ENCODE data around the gene ANG. TPM values are rescaled to one million over a fixed set of nuclear protein-coding genes. Genes with fewer than 3 reads are reported as not detected.
"Not testable (repeated sequence)": the region's sequence is repeated elsewhere in the genome, so short reads cannot be mapped to it uniquely, and the experiment has no call there.

Gene ANG
- total RNA-seq, 1 donor from 2014 or later: 0.98 TPM

GRCh38 chr14:20734430-20734806, 45.9 kb downstream of the ANG start:
- intact Hi-C loops (cut with micrococcal nuclease): no loop called here

GRCh38 chr14:20738292-20738691, 49.7 kb downstream of the ANG start:
- intact Hi-C loops (cut with micrococcal nuclease): not testable (repeated sequence)

GRCh38 chr14:20742132-20742531, 53.6 kb downstream of the ANG start:
- intact Hi-C loops (cut with micrococcal nuclease): no loop called here

DNA sequence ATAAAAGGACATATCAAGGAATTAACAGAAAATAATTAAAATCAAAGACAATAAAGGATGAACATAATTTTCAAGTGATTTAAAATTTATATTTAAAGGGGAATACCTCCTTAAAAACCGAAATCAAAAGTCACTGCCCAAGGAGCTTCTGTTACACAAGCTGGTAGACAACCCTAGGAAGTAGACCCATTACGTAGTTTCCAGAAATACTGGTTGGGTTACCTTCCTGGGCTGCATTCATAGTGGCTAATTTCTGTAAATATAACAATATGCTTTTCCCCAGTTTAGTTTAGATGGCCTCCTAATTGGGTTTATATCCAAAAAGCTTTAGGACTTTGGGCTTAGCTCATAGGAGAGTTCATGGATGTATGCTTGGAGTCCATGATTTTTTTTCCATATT, 55.0 kb downstream of the ANG start:
- intact Hi-C loops (cut with micrococcal nuclease): no loop called here

Other genes with a start within 250 kb of the ANG start
- gene OSGEP, start 234.0 kb upstream of the ANG start, total RNA-seq: 64.5 and 66.6 TPM in 2 replicates
- 169 and 170 TPM in 2 replicates for gene APEX1, start 233.5 kb upstream of the ANG start, total RNA-seq
- 34.2 and 36.1 TPM in 2 replicates for gene PIP4P1, start 227.3 kb upstream of the ANG start, total RNA-seq
- 158 and 160 TPM in 2 replicates for gene PNP, start 219.4 kb upstream of the ANG start, total RNA-seq
- gene RNASE10, start 183.2 kb upstream of the ANG start, total RNA-seq: 0.50 and 0.52 TPM in 2 replicates
- gene RNASE9, start 127.7 kb upstream of the ANG start, total RNA-seq: not detected in 2 replicates
- gene RNASE11, start 100.8 kb upstream of the ANG start, total RNA-seq: not detected in 2 replicates
- gene RNASE12, start 97.4 kb upstream of the ANG start, total RNA-seq: not detected in 2 replicates
- not detected in 2 replicates for gene OR6S1, start 47.1 kb upstream of the ANG start, total RNA-seq
- gene RNASE4, start 4.2 kb upstream of the ANG start, total RNA-seq: 1.2 and 1.3 TPM in 2 replicates
- not detected in 2 replicates for gene EDDM3A, start 57.1 kb downstream of the ANG start, total RNA-seq
- not detected in 2 replicates for gene EDDM3B, start 79.6 kb downstream of the ANG start, total RNA-seq
- gene RNASE6, start 92.5 kb downstream of the ANG start, total RNA-seq: 3.3 and 3.5 TPM in 2 replicates
- not detected in 2 replicates for gene RNASE1, start 114.1 kb downstream of the ANG start, total RNA-seq
- gene RNASE3, start 202.6 kb downstream of the ANG start, total RNA-seq: not detected in 2 replicates

Data from T-helper 2 cell treated with Interferon-gamma antibody and Interleukin-4, amounts not matched to agents 100 ng/mL and 5 ng/mL, for 36 hours (primary cell).